SK-N-DZ (cell line): Measurements from ENCODE around the gene CTSL.

Experiments
- DNase-seq: peaks from one replicate; pipeline ENCODE4 v3.0.0-alpha.2; 2015; ENCODE audit warnings: low spot score

Gene CTSL

GRCh38 chr9:87699835-87700234, 26.1 kb upstream of the CTSL start:
- DNase-seq = no peak

GRCh38 chr9:87701491-87701890, 24.4 kb upstream of the CTSL start:
- DNase-seq = no peak

DNA sequence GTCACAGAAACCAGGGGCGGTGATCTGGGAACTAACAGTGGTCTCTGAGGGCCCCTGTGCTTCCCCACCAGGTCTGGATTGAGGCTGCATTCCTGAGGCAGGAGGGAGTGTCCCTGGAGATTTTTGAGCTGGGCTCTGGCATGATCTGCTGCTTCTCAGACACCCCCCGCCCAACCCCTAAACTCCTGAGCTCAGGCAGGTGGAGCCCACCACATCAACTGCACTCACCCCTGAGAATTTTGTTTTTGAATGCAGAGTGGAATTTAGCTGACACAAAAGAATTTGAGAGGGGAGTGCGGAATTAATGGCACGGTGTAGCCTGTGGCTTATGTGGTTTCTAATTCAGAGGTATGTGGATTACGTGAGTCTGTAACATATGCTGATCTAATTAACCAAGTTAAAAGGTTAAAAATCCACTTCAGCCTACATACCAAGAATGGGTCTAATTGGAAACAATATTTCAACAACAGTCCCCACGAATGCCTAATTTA, 23.9 kb upstream of the CTSL start:
- DNase-seq = no peak

- DNase-seq = no peak
Measured at GRCh38 chr9:87702921-87703320, 23.0 kb upstream of the CTSL start.

DNA sequence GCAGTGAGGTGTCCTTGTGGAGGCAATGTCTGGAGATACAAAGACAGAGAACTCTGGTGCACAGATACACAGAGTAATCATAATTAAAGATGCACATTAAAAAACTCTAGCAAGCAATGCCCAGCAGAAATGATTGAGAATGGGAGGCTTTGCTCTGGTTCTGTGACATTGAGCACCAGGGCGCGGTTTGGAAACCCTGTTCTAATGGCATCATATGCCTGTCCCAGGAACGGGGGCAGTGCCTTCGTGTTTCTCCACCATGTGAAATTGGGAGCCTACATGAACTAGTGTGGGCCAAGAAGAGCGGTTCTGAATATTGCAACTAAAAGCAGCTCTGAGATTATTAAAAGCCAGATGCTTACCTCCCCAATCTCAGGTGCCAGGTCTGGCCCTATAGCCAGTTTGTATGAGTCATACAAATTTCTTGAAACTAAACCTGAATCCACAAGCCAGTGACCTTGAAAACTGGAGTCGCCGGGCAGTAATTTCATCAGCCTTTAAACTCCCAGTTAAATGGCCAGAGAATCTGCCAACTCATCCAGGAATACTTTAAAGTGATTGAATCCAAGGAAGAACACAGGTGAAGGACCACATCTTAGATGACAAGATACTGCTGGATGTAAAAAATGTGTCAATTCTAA, 22.2 kb upstream of the CTSL start:
- DNase-seq = no peak

GRCh38 chr9:87704342-87704741, 21.6 kb upstream of the CTSL start:
- DNase-seq = no peak

- DNase-seq = no peak
Measured at GRCh38 chr9:87706066-87706739, 19.7 kb upstream of the CTSL start.

GRCh38 chr9:87707805-87708506, 18.0 kb upstream of the CTSL start:
- DNase-seq = no peak

GRCh38 chr9:87708546-87708945, 17.4 kb upstream of the CTSL start:
- no peak for DNase-seq

GRCh38 chr9:87708986-87709728, 16.8 kb upstream of the CTSL start:
- DNase-seq = no peak

DNA sequence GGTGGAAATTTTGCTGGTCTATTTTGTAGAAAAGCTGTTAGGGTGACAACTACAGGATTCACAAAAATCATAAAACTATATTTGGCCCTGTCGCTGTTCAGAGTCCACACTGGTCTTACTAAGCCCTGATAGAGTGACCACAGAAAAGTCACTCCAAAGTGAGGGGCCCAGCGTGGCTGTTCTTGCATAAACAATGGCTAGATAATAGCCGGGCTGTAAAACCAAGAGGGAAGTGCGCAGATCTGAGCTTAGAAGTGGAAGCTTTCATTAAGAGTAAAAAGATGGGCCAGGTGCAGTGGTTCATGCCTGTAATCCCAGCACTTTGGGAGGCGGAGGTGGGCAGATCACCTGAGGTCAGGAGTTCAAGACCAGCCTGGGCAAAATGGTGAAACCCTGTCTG, 15.5 kb upstream of the CTSL start:
- DNase-seq = no peak

GRCh38 chr9:87711857-87712800, 13.8 kb upstream of the CTSL start:
- DNase-seq = no peak

GRCh38 chr9:87712801-87713277, 13.1 kb upstream of the CTSL start:
- DNase-seq = no peak

DNA sequence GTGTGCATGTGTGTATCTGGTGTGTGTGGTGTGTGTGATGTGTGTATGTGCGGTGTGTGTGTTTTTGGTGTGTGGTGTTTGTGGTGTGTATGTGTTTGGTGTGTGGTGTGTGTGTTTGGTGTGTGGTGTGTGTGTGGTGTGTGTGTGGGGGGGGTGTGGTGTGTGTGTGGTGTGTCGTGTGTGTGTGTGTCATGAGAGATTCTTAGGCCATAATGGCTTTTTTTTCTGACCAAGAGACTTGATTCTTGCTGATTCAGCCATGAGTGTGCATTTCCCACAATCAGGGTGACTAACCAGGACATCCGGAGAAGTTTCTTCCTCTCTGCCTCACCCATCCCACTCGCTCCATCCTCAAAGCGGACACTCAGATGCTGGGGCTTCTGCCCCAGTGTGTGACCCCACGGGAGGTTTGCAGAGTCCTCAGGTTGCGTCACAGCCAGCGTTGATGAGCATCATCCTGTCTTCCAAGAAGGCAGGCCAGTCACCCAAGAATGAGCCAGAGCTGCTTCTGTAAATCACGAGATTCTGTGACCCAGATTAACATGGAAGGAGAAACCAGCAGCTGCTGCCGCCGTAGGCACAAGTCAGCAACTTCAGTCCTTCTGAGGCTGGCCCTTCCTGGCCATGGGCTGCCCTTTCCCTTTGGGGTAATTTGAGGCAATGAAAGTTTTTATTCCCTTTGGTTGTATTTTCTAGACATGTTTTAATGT, 12.5 kb upstream of the CTSL start:
- peak; percentile 45 for DNase-seq

DNA sequence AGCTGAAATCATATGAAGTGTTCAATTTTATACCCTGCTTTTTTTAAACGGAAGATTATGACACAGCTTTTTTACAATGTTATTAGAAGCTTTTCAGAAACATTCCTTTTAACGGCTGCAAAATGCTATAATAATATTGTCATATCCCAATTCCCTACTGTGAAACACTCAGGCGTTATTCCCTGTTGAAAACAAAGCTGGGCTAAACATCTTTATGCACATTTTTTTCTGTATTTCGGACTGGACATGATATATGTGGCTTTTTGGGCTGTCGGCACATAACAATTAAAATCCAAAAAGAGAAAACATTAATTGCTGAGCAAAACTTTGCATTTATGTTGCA, 12.0 kb upstream of the CTSL start:
- no peak for DNase-seq

DNA sequence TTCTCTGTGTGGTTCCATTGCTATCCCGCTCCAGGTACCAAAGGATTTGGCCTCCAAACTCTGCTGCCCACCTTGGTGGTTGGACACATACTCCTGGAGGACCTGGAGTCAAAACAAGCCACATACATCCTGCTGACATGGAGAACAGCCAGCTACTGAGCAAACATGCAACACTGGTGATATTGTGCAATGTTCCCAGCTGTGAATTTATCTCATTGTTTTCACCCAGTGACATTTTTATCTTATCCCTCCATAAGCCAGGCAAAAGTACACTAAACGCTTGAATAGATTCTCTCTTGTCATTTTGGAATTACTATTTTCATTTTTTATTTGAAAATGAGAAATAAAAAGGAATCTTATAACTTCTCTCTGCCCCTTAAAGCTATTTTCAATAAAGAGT, 11.1 kb upstream of the CTSL start:
- DNase-seq = no peak

- no peak for DNase-seq
Measured at GRCh38 chr9:87716141-87716540, 9.8 kb upstream of the CTSL start.

DNA sequence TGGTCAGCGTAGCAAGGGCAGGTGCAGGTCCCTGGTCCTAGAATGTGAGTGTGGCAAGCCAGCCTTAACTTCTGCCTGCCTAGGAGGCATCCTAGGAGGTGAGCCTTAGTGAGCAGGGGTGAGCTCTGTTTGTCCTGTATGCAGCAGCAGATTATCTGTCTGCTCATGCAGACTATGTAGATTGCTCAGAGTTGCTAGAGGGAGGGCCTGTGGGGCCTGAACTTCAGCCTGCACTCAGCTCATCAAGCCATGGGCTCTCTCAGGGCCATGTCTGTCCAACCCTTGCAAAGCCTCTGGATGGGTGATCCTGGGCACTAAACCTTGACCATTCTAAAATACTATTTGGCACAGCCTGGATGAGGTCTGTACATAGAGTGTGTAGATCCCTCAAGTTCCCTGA, 8.5 kb upstream of the CTSL start:
- DNase-seq = no peak

DNA sequence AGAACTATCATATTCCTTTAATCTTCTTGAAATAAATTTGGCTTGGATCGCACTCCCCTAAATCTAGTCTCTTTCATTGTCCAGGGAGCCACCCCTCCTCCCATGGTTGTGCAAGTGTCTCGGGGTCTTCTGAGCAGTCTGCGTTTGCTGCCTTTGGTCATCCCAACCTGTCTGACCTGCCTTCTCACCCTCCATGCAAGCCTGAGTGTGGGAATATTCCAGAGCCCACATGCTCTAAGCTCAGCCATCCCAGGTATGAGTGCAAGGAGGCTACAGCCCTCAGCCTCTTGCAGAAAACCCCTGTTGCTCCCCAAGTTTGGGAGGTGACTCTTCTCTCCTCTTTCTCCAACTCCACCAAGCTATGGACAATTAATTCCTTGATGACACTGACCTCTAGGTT, 7.7 kb upstream of the CTSL start:
- DNase-seq = no peak

DNA sequence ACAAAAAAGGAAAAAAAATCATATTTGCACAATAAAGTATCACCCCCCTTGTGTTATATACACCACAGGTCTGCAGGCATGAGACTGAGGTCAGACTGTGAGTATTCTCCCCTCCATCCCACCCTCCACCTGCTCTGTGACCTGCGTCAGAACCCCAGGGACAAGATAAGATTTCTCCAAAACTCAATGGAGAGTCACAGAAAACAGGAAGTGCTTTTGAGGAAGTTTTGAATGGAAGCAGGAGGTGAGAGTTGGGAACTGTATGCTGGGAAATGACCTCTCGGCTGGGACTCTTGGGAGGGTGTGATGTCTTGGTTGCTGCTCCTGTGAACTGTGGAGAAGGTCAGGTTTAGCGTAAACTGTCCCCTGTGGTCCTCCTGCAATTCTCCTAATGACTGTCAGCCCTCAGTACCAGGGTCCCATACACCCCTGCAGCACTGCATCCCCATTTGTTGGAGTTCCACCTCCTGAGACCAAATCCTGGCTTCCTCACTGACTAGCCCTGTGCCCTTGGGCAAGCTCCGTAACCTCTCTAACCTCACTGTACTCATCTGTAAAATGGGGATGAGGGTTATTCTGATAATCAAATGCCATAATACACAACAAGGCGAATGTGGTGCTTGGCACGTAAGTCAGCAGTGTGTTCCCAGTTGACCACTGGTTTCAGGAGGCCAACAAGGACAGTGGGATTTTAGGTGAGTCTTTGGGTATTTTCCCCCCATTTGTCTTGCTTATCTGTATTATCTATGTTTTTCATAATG, 6.9 kb upstream of the CTSL start:
- no peak for DNase-seq
